GM19438 (cell line): Measurements from ENCODE around the gene PRICKLE1.

ENCODE experiments used
- ATAC-seq: cut with Tn5 transposase; IDR thresholded peaks from one replicate; pipeline ENCODE4 v1.9.1; 2021; ENCODE audit warnings: low read depth; ENCODE audit not compliant: unreplicated experiment

PRICKLE1 gene

DNA sequence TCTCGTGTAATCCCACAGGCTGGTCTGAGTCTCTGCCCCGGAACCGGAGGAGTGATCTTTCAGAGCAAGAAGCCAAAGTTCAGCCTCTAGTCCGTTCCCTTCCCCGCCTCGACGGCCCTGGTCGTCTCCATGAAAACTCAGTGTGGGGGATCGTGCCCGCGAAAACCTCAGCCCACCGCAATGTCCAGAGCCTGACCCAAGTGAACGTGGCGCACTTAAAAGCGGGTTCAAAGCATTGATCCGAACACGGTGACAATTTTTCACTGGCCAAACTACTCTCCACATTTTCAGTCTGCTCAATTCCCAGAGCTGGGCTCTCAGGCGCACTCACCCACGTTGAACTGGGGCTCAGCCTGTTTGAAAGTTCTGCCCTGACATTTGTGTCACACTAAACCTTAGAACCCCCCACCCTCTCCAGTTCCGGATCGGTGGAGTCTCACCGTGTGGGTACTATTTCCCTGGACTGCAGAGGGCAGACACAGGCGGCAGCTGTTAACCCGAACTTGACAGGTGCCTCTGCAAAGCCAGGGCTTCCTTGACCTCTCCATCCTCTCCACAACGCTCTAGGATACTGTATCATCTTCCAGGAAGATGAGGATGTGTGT is 886 bp upstream of the PRICKLE1 start:
- no peak for ATAC-seq

- peak; percentile 30 for ATAC-seq
These were observed 752 bp downstream of the PRICKLE1 start for GRCh38 chr12:42588524-42589464.

GRCh38 chr12:42587601-42588523 is 1.7 kb downstream of the PRICKLE1 start:
- no peak for ATAC-seq

GRCh38 chr12:42586268-42586667 is 3.3 kb downstream of the PRICKLE1 start:
- ATAC-seq, result no peak

DNA sequence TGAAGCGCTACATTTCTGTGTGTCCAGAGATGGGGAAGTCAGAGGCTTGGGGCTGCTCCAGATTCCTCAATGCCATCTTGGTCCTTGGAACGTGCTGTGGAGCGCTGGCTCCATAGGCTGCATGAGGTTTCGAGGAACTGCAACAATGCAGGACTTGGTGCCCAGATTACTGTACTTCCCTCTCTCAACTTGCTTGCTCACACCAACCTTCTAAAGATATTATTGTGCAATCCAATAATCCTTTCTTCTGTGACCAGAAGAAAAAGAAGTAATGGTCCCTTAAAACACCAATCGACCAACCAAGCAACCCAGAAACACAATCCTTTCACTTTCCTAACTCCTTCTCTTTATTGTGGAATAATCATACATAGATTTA is 3.7 kb downstream of the PRICKLE1 start:
- ATAC-seq, result no peak

DNA sequence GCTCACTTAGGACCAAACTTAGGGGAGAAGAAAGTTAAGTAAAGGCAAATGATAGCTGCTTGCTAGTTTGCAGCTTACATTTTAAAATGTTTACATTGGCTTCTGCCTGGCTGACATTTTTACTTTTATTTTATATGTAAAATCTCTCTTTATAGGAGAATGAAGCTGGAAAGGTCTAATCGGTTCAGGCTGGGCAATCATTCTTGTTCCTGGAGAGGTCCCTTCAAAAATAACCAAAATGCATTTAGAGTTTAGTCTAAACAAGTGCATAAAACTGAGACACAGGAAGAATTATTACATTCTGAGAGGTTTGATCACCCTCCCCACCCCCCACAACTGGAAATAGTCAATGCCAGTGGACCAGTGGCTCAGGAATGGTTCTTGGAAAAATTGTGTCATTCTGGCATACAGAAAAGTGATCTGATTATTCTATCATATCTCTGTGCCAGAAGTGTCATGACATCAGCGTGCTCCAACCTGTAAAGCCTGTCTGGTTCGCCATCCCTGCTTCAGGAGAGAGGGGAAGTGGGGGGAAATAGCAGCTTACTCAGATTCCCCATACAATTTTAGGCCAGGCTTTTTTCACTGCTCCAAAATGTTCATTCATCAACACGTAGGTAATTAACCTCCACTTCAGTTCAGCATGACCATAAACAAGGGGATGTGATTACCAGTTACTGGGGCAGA is 4.2 kb downstream of the PRICKLE1 start:
- ATAC-seq, result no peak

DNA sequence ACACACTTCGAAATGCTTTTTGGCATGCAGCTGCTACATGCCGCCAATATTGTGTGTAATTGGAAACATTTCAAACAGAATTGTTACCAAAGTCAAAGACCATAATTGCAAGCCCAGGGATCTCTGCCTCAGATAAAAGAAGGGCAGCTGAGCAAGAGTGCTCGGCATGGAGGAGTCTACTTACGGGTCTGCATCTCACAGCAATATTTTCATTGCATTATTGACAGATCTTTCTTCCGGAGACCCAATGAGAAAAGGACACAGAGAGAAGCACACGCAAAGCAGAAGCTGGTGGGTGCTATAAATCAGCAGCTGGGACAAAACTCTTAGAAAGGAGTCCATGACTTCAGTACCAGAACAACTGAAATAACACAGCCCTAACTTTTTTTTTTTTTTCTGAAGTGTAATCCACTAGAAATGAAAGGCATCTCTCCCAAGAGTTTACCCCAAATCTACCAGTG is 4.9 kb downstream of the PRICKLE1 start:
- ATAC-seq, result no peak

- ATAC-seq, result no peak
These were observed 6.5 kb downstream of the PRICKLE1 start for GRCh38 chr12:42583016-42583415.

- ATAC-seq, result no peak
These were observed 7.0 kb downstream of the PRICKLE1 start for GRCh38 chr12:42582498-42582897.

DNA sequence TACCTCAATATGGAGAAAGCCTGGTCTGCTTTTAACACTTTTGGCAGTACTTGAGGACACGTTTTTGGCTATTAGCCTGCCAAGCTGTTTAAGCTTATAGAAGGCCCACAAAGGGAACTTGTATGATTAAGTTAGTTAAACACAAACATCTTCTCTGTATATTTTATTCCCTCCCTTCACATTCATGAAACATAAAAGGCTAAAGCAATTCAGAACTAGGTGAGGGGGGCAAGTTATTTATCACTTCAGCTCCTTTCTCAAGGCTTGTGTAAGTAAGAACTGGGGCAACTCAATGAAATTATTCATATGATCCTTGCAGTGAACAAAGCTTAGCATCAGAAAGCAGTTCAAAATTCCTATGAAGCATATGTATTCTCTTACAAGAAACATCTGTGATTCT is 7.5 kb downstream of the PRICKLE1 start:
- ATAC-seq, result no peak

DNA sequence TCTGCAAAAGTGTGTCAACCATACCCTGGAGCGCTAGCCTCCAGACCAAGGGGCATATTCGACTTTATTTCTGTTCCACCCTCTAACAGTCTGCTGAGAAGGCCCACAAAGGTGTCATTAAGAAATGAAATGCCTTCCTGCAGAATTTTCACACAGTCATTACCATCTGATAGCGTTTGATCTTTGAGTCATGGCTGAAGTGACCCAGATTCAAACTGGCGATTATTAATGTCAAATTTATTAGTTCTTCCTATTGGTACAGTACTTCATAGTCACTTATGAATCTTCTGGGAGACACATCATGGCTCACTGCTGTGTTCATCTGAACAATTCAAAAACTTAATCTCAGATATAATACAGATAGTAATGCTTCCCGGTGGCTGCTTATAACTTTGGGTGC is 13.2 kb downstream of the PRICKLE1 start:
- no peak for ATAC-seq

GRCh38 chr12:42575717-42576116 is 13.8 kb downstream of the PRICKLE1 start:
- no peak for ATAC-seq

- no peak for ATAC-seq
These were observed 14.7 kb downstream of the PRICKLE1 start for GRCh38 chr12:42574851-42575266.

GRCh38 chr12:42571327-42572009 is 18.1 kb downstream of the PRICKLE1 start:
- no peak for ATAC-seq

DNA sequence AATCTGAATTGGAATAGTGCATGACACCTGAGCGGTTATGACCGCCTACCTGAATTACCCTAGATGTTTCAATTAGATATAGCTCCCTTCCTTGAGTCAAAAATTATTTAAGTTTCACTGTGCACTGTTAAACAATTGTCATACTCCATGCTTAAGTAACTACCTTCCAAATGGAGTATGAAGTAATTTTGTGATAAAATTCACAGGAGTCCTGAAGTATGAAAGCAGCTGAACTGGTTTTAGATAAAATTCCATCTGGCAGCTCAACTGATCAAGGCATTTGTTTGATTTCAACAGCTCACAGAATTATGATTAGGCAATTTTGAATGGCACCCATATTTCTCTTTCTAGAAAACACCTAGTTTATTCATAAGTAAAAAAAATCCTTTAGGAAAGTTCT is 19.5 kb downstream of the PRICKLE1 start:
- no peak for ATAC-seq

DNA sequence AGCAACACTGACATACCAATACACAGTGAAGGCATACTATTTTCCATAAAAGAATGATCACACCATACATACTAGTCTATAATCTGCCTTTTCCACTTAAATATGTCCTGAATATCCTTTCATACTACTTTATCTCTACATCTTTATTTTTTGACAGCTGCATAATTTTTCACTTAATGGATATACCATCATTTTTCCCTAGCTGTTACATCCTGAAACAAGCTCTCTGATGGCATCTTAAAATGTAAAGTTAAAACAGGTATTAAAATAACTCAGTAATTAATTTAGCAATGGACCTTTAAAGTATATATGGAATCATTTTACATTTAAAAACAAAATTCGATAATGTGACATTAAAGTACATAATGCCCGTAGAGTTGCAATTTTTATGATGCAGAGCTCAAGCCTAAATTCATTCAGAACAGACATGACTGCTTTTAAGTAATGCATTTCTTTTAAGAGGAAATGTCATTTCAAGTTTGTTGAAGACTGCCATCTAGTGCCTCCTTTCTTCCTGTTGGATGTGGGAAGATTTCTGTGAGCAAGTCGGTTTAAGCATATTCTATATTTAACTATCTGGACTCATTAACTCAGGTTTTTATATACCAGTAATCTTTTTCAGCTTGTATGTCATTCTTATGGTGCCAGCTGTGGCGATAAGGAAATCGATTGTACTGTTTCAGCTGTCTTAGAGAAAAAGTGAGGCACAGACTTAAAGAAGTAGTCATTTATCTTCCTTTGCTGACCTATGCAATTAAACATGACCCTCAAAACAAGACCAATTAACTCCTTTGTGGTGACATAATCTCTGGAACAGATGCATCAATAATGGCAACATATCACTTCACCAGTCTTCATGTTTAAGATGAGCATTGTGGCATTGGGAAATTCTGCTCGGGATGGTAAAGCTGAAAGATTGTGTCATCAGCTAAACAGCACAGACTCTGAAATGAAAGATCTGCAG is 20.3 kb downstream of the PRICKLE1 start:
- ATAC-seq, result peak; percentile 55

- no peak for ATAC-seq
These were observed 23.9 kb downstream of the PRICKLE1 start for GRCh38 chr12:42565633-42566032.

- ATAC-seq, result no peak
These were observed 24.6 kb downstream of the PRICKLE1 start for GRCh38 chr12:42564996-42565395.

DNA sequence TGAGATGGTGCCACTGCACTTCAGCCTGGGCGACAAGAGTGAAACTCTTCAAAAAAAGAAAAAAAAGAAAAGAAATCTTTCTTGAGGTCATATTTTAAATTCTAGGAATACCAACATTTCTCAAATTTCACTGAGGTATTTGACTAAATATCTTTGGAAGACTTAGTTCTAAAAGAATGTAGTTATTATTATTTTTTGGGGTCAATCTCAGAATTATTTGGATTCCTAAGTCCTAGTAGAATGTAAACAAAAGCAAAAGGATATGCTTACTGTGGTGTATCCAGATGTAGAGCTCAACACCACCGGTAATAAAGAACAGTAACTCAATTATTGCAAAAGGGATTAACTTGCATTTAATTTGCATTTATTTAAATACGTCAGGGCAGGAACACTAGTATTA is 25.0 kb downstream of the PRICKLE1 start:
- no peak for ATAC-seq
